ENCODE data around the gene PTH2.
"Not testable (repeated sequence)": the region's sequence is repeated elsewhere in the genome, so short reads cannot be mapped to it uniquely, and the experiment has no call there.

The PTH2 gene

GRCh38 chr19:49374665-49375434 is 48.4 kb downstream of the PTH2 start:
- DNase-seq = no peak

- DNase-seq = not testable (repeated sequence)
Measured at GRCh38 chr19:49373174-49373573, 50.1 kb downstream of the PTH2 start.
